Posterior vena cava (tissue), 2 donors: ENCODE data around the gene TESK2. TPM values are rescaled to one million over a fixed set of nuclear protein-coding genes. Genes with fewer than 3 reads are reported as not detected.
"Not testable (repeated sequence)": the region's sequence is repeated elsewhere in the genome, so short reads cannot be mapped to it uniquely, and the experiment has no call there.

Experiments
- DNase-seq: peaks from one replicate; pipeline ENCODE4 v3.0.0-alpha.2; 2020; ENCODE audit warnings: low spot score
- intact Hi-C, 2 donors: fragments of 100-400 bp; cut with DNase I; formaldehyde crosslinking; loops; one replicate each; pipeline versions ENCODE4 v1.14.1 to v1.14.2; 2022 to 2023
- total RNA-seq, 2 donors: library from RNA; stranded (reverse); fragmentation: NEBNext Ultra II Directional; extraction: Animal tissue kit (Norgen Biotek cat#: 25700); gene quantifications; one replicate each; pipeline ENCODE4 v1.2.1, GENCODE V29; 2021
- donor health status: DM: yes; HTN: yes; CAD: no.
- donor health status: DM: yes; HTN: yes; CAD: no.

The TESK2 gene
- total RNA-seq, 2 donors from 2014 or later: 2.8 to 3.0 TPM

DNA sequence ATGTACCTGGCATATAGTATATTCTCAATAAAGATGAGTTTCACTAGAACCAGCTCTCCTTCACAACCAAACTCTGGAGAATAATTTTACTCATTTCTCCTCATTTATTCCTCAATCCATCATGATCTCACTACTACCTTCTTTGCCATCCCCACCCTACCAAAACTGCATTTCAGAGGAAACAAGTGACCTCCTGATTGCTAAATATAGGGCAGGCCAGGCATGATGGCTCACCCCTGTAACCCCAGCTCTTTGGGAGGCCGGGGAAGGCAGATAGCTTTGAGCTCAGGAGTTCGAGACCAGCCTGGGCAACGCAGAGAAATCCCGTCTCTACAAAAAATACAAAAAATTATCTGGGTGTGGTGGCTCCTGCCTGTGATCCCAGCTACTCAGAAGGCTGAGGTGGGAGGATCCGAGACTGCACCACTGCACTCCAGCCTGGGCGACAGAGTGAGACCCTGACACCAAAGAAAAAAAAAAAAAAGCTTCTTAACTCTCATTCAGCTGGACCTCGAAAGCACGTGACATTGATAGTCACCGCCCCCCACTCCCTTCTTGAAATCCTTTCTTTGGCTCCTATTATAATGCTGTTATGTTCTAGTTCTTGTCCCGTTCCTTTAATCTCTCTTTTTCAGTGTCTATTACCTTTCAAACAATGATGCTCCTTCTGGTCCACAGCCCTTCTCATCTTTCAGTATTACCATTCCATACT, 2.1 kb downstream of the TESK2 start:
- DNase-seq: no peak
- intact Hi-C loops: no loop called here

DNA sequence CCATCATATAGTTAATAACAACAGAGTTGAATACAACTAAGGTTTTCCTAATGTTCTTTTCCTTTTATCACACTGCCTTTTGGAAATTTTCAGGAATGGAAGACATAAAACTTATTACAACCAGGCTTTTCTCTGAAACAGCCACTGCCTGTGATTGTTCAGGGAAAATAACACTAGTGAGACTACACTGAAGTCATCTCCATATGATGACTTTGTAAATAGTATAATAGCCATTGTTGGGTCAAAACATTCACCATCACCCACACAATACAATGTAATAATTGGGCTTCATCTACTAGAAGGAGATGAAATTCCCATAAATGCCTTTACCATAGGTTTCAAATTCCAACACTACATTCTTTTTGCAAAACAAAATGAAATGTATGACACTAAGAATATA, 5.0 kb downstream of the TESK2 start:
- no peak for DNase-seq
- intact Hi-C loops: no loop called here

DNA sequence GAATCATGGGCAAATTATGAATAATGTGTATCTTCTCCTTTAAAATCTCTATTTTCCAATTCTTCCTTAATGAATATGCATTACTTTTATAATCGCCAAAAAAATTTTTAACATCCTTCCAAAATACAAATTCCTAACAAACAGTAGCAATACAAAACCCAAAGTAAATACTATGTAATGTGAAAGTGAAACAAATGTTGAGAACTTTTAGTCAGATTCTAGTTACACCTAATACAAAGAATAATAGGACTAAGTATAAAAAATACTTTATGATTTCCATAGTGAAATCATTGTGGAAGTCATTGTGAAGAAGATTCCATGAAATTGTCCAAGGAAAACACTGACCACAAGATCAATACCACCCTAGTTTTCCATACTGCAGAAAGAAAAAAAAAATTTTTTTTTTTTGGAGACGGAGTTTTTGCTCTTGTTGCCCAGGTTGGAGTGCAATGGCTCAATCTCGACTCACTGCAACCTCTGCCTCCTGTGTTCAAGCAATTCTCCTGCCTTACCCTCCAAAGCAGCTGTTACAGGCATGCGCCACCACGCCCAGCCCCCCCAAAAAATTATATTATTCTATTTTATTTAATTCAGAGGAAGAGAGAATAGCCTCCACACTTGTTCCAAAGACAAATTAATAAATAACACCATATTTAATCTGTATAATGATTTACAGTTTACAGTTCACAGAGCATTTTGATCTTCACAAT, 11.8 kb downstream of the TESK2 start:
- intact Hi-C loops: no loop called here
- no peak for DNase-seq

DNA sequence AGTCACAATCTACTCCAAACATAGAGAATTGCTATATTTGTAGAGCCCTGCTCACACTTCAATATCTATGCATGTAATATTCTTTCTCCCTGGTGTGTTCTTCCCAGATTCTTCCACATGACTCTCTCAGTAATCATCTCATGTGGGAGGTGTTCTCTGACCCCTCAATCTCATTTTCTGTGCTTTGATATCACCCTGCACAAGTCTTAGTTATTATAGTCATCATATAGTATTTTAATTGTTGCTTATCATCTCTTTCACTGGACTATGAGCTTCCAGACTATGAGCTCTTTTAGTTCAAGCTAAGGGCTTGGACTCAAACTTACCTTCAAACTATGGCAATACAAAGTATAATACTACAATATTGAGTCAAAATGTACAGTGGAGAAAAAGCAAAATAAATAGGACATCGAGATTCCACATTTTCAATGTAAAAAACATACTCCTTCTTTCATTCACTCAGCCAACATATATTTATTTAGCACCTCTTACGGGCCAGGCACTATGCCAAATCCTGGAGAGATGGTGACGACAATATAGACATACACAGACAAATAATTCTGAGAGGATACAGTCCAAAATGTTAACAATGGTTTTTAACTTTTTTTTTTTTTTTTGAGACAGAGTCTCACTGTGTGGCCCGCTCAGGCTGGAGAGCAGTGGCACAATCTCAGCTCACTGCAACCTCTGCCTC, 12.7 kb downstream of the TESK2 start:
- no peak for DNase-seq
- intact Hi-C loops: no loop called here

DNA sequence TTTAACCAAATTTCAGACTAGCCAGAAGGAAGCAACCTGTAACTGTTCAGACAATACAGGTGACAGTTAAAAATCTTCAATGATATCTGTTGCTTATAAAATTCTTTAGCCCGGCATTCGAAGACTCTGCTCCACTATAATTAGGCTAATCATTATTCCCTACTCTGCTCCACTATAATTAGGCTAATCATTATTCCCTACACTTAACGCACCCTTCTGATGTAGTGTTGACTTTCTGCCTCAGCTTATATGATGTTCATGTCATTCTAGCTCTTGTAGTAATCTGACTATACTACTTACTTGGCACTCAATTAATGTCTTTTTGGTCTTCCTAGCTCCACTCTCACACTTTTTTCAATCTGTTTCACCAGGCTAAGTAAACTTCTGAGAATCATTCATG, 13.3 kb downstream of the TESK2 start:
- no peak for DNase-seq
- intact Hi-C loops: no loop called here

DNA sequence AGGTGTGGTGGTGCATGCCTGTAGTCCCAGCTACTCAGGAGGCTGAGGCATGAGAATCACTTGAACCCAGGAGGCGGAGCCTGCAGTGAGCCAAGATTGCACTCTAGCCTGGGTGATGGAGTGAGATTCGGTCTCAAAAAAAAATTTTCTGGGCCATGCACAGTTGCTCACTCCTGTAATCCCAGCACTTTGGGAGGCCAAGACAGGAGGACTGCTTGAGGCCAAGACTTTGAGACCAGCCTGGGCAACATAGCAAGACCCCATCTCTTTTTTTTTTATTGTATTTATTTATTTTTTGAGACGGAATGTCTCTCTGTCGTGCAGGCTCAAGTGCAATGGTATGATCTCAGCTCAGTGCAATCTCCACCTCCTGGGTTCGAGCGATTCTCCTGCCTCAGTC, 16.8 kb downstream of the TESK2 start:
- intact Hi-C loops: not testable (repeated sequence)

DNA sequence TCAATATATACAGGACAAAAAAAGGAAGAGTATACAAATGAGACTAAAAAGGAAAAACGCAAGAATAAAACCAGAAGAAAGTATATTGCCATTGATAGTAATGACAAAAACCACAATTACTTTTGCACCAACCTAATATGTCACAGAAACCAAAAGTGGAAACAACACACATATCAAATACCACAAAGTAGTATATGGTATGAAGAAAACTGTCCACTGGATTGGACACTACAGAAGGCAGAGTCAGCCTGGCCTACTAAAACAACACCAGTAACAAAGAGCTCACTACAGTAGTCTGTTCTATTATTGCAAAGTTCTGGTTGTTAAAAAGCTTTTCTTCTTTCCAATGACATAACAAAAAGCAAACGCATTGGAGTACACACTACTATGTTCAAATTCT, 17.7 kb downstream of the TESK2 start:
- no peak for DNase-seq
- intact Hi-C loops: no loop called here

More for the DNA sequence above, 16.8 kb downstream of the TESK2 start:
- not testable (repeated sequence) for DNase-seq

DNA sequence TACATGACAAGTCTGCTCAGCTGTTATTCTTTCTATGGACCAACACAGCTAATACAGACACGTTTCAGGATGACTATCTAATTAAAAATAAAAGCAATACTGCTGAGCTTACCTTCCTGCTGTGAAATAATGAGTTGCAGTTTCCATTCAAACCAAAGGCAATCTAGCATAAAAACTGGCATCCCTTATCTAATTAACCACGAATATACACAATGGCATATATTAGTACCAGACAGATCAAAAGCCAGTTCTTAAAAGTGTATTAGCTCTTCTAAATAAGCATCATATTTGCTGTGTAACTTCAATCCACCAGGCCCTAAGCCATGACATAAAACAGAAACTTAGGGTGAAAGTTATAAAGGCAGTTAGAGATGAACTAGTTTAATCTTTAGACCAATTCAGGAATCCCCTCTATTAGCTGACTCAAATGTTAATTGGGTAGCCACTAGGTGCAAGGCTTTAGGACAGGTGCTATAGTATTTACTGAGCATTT, 20.6 kb downstream of the TESK2 start:
- no peak for DNase-seq
- intact Hi-C loops: no loop called here

DNA sequence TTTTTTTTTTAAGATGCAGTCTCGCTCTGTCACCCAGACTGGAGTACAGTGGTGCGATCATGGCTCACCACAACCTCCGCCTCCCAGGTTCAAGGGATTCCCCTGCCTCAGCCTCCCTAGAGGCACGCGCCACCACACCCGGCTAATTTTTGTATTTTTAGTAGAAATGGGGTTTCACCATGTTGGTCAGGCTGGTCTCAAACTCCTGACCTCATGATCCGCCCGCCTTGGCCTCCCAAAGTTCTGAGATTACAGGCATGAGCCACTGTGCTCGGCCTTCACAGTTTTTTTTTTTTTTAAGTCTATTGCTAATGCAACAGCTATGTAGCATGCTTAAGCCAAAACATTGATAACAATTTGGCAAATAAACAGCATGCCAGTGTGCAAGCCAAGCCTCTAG, 23.6 kb downstream of the TESK2 start:
- DNase-seq, intact Hi-C loops: not testable (repeated sequence)

DNA sequence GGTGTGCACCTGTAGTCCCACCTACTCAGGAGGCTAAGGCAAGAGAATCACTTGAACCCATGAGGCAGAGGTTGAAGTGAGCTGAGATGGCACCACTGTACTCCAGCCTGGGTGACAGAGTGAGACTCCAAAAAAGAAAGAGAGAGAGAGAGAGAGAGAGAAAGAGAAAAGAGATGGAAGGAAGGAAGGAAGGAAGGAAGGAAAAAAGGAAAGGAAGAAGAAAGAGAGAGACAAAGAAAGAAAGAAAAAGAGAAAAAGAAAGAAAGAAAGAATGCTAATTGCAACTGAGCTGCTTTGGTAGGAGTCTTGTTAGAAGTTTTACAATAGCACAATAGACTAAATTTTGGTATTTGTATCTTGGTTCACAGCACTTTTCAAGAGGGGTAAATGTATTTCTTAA, 25.7 kb downstream of the TESK2 start:
- DNase-seq: no peak
- intact Hi-C loops: no loop called here

DNA sequence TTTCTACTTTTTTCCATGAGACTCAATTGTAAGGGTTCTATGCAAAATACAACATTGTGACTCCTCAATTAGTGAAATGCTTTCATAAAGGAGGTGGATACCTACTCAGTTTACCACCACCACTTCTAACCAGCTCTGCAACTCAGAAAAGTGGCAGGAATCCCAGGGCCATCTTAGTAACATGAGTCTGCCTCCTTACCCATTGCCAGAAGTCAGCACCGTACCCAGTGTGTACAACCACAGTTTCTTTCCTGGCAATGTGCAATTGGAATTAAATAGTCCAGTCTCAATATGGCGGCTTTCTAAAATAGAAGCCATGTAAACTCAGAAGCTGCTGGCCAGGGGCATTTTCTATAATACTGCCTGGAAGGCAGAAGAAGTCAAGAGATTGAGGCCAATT, 32.1 kb downstream of the TESK2 start:
- DNase-seq: no peak
- intact Hi-C loops: no loop called here

DNA sequence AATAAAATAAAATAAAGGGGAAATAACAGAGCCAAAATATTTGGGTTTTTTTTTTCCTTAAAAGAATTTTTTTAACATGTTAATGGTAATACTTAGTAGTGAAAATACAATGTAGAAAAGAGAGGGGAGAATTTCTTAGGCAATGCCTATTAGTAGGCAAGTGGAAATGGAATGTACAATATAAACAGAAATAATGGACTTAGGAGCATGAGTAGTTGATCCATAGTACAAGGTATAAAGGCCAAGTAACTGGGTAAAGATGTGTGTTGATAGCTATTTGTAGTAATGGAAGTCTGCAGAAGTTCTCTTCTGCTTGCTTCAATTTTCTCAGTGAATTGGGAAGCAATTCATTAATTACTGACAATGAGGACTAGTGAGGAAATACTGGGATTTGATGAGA, 34.4 kb downstream of the TESK2 start:
- no peak for DNase-seq
- intact Hi-C loops: no loop called here

DNA sequence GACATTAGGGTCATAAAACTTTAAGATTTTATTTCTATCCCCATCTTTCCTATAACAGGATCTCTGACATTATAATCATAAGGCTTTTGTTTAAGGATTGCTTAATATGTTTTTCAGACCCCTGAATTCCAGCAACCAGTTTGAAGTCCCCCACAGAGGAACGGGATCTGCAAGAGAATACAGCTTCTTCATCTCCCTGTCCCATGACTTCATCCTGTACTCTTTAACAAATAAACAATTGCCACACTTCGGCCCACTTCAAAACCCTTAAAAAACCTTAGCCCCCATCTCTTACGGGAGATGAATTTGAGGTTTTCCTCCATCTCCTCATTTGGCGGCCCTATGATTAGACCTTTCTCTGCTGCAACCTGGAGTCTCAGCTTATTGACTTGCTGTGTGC, 35.8 kb downstream of the TESK2 start:
- intact Hi-C loops: no loop called here
- DNase-seq: no peak

DNA sequence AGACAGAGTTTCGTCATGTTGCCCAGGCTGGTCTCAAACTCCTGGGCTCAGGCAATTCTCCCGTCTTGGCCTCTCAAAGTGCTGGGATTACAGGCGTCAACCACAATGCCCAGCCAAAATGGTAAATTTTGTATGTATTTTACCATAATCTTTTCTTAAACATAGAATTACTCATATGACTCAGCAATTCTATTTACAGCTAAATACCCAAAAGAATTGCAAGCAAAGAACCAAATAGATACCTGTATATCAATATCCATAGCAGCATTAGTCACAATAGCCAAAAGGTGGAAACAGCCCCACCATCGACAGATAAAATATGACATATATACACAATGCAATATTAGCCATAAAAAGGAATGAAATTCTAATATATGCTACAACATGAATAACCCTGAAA, 36.5 kb downstream of the TESK2 start:
- intact Hi-C loops: no loop called here
- DNase-seq: no peak

DNA sequence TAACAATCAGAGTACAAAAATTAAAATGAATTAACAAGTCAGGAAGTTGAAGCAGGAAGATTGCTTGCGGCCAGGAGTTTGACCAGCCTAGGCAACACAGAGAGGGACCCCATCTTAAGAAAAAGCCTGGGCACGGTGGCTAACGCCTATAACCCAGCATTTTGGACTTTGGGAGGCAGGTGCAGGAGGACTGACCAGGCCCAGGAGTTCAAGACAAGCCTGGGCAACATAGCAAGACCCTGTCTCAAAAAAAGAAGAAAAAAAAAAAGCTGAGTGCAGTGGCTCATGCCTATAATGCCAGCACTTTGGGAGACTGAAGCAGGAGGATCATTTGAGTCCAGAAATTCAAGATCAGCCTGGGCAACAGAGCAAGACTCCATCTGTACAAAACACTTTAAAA, 38.5 kb downstream of the TESK2 start:
- no peak for DNase-seq

DNA sequence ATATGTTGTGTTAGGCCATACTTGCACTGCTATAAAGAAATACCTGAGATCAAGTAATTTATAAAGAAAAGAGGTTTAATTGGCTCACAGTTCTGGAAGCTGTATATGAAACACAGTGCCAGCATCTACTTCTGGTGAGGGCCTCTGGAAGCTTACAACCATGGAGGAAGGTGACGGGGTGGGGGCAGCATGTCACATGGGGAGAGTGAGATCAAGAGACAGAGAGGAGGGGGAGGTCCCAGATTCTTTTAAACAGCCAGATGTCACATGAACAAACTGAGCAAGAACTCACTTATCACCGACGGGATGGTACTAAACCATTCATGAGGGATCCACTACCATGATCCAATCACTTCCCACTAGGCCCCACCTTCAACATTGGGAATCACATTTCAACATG, 42.6 kb downstream of the TESK2 start:
- intact Hi-C loops: no loop called here
- DNase-seq: no peak

More for the DNA sequence above, 38.5 kb downstream of the TESK2 start:
- intact Hi-C loops: no loop called here

DNA sequence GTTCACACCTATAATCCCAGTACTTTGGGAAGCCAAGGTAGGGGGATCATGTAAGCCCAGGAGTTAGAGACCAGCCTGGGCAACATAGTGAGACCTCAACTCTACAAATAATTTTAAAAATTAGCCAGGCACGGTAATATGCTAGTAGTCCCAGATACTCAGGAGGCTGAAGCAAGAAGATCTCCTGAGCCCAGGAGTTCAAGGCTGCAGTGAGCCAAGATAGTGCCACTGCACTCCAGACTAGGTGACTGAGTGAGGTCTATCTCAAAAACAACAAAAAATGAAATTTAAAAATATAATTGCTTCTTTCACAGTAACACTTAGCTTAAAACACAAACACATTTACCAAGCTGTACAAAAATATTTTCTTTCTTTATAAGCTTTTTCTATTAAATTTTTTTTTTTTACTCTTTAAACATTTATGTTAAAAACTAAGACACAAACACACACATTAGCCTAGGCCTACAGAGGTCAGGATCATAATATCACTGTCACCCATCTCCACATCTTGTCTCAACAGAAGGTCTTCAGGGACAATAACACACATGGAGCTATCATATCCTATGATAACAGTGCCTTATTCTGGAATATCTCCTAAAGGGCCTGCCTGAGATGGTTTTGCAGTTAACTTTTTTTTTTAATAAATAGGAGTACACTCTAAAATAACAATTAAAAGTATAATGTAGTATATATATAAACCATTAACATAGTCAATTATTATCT, 43.9 kb downstream of the TESK2 start:
- no peak for DNase-seq
- intact Hi-C loops: no loop called here

DNA sequence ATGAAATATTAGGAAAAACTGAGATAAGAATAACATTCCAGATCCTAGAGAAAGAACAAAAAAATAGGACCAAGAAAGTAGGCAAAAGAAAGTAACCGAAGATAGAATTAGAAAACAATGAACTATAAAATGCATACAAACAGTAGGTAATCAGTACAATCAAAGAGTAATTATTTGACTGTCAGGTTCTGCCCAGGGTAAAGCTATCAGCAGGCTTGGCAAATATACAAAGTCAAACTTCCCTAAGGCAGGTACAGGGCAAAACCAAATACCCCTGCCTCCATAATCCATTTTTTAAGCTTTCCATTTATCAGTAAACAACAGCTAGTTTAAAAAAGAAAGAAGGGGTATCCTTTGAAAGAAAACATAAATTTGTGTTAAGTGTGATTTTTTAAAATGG, 44.4 kb downstream of the TESK2 start:
- DNase-seq: no peak
- intact Hi-C loops: no loop called here

DNA sequence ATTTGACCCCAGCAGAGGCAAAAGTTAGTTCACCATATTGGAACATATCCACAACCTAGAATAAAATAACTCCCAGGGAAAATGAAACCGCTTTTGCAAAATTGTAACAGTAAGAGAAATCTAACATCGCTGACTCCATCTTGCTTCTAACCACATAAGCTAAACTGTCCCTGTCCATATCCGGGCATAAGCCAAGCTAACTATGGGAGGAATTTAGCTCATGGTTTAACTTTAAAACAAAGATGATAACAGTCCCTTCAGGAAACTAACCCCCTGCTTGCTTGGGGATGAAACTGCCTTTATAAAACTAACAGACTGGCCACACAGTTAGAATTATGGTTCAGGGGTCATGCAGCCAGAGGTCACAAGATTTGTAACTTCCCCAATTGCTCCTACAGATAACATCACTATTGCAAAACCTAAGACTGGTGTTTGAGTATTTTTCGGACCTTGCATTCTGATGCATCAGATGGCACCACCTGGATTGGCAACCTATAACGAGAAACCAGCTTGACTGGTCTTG, 46.3 kb downstream of the TESK2 start:
- intact Hi-C loops: no loop called here
- DNase-seq: no peak
